ENCODE results near the gene PCNX2.
"Not testable (repeated sequence)": the region's sequence is repeated elsewhere in the genome, so short reads cannot be mapped to it uniquely, and the experiment has no call there.

PCNX2 gene

GRCh38 chr1:233229288-233229687, 66.2 kb downstream of the PCNX2 start:
- no peak for DNase-seq (ENCODE audit: low read depth in 3 of 3)

GRCh38 chr1:233227930-233228465, 67.5 kb downstream of the PCNX2 start:
- DNase-seq (ENCODE audit: low read depth in 3 of 3) = no peak

DNA sequence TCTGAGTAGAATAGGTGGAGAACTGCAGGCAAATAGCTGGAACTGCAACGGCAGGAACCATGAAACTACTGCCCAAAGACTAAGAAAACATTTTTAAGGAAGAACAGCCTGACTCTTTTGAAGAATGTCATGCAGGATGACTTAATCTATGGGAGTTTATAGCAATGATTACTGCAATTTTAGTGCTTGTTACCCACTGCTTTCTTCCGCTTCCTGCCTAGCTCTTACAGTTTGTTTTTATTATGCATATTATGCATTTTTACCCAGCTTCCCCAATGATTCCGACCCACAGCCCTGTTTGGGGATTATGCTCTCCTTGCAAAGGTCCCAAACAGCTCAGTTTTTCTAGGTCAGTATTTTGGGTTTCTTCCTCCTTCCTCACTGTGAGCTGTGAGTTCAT, 71.2 kb downstream of the PCNX2 start:
- no peak for DNase-seq (ENCODE audit: low read depth in 3 of 3)

DNA sequence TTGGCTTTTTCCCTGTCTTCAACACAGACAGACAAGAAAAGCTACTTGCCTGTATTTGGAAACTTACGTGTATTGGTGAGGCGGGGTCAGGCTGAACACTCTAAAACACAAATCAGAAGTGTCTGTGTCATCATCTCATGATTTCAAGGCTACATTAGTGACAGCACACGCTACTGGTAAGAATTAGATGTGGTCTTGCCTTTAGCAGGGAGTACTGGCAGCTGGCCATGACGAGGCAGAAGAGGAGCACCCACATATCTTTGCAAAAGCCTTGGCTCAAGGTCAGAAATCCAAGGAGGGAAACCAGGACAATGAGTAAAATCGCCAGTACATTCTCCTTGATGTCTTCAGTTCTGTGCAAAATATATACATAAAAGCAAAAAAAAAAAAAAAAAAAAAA, 77.7 kb downstream of the PCNX2 start:
- DNase-seq (ENCODE audit: low read depth in 3 of 3) = no peak

GRCh38 chr1:233216009-233216408, 79.5 kb downstream of the PCNX2 start:
- no peak for DNase-seq (ENCODE audit: low read depth in 3 of 3)

- DNase-seq (ENCODE audit: low read depth in 3 of 3) = no peak
Observed at GRCh38 chr1:233215135-233215760, 80.3 kb downstream of the PCNX2 start.

GRCh38 chr1:233211595-233211994, 83.9 kb downstream of the PCNX2 start:
- no peak for DNase-seq (ENCODE audit: low read depth in 3 of 3)

- DNase-seq (ENCODE audit: low read depth in 3 of 3) = no peak
Observed at GRCh38 chr1:233211106-233211505, 84.4 kb downstream of the PCNX2 start.

- DNase-seq (ENCODE audit: low read depth in 3 of 3) = no peak
Observed at GRCh38 chr1:233209481-233209880, 86.0 kb downstream of the PCNX2 start.

DNA sequence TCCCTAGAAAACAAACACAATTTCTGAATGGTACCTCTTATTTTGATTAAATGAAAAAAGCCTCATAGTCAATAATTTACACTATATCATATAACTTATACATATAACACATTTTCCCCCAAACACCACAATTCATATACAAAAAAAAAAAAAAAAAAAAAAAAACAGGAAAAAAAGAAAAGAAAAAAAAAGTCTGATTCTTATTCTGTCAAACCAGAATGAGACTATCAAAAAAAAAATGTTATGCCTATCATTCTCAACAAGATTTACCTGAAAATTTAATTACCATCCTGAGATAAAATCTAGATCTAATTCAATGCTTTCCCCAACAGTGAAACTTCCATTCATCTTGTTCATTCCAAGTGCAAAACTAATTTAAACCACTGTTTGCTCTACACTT, 86.8 kb downstream of the PCNX2 start:
- DNase-seq (ENCODE audit: low read depth in 3 of 3) = no peak

DNA sequence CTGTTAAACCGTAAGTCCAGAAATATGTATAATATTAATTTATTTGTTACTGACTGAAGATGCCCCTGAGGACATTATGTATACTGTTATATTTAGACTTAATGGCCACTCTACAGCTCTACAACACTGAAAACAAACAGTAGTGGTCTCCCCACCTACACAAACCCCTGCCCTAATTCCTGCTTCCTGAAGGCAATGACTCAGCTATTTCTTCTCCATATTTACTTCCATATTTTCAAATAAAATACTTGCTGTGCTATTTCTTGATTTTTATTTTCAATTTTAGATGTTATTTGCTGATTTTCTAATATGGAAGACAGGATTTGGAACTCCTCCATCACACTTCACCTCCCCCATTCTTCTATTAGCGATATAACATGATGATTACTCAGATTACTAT, 97.6 kb downstream of the PCNX2 start:
- DNase-seq (ENCODE audit: low read depth in 3 of 3) = no peak

DNA sequence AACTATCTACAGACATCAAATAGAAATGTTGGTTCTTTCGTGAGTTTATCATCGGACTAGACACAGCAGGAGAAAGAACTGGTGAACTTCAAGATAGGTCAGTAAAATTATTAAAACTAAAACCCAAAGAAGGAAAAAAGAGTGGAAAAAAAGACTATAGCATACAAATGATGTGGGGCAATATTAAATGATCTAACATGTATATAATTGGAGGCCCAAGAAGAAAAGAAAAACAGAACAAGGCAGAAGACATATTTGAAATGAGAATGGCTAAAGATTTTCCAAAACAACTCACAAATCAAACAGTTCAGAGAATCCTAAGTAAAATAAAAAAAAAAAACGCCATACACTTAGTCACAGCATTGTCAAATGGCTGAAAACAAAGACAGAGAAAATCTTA, 101.8 kb downstream of the PCNX2 start:
- DNase-seq (ENCODE audit: low read depth in 3 of 3) = no peak

DNA sequence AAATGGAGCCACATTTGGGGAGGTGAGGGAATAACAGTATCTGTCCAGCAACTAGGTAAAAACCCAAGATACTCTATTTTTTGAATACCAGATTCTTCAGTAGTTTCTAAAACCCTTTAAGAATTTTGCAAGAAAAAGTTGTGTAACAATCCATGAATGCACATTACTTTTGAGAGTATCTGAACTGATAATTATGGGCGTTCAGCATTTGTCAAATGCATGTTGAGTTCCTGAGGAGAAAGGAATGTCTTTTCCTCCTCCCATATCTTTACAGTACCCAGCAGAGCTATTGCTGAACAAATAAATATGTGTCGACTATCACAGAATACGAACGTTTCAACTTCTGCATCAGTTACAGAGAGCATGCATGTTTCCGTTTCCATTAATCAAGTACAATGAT, 104.5 kb downstream of the PCNX2 start:
- DNase-seq (ENCODE audit: low read depth in 3 of 3) = no peak

- DNase-seq (ENCODE audit: low read depth in 3 of 3) = no peak
Observed at GRCh38 chr1:233189526-233189925, 106.0 kb downstream of the PCNX2 start.

DNA sequence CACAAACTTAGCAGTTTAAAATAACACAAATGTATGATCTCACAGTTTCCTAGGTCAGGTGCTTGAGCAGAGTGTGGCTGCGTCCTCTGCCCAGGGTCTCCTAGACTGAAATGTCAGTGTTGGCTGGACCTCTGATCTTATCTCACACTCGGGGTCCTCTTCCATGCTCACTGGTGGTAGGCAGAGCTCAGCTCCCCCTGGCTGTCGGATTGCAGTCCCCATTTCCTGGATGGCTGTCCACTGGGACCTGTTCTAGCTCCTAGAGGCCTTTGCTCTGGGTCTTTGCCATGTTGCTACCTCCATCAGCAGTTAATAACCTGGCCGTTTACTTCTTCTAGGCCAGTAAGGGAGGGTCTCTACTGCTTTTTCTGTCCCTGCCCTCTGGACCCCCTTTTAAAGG, 107.5 kb downstream of the PCNX2 start:
- DNase-seq (ENCODE audit: low read depth in 3 of 3) = no peak

DNA sequence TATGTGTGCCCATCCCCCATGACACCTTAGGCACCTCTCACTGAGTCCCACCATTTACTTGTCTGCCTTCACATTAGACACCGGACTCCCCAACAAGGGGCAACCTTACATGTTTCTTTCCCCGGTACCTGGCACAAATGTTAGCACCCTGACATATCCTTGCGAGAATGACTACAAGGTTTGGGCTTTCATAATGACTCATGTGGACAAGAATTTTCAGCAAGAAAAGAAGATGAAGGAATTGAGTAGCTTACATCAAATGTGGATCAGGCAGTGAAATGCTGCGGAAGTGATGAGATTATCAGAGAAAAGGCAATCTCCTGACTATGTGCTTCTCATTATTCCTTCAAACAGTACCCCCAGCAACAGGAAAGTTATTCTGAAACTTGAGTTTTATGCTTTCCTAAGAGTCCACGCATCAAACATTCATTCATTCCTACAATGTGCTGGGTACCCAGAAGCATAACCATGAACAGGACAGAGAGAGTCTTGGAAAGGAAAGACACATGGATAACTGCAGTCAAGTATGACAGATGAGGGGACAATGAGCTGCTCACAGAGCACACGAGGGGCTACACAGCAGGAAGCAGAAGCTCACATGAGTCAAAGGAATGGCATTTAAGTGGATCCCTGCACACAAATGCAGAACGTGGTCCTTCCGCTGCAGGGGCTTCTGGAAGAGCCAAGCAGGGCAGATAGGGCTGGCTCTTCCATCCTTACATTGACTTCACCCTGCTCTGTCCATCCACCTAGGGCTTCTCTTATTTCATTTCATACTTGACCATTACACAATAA, 112.1 kb downstream of the PCNX2 start:
- DNase-seq (ENCODE audit: low read depth in 3 of 3) = no peak

DNA sequence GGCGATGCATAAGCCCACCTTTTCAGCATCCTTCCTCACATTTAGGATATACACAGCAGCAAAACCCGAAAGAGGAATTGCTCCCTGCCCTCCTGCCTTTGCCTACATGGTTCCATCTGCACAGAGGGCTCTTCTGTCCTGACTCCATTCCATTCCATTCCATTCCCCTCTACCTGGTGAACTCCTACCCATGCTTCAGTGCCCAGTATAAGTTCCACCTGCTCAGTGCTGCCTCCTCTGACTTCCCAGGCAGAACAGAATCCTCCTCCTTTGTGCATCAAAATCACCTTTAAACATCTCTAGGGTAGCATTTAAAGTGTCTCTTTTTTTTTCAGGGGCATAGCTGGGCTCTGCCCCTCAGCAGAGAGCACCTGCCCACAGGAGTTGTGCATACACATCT, 112.9 kb downstream of the PCNX2 start:
- no peak for DNase-seq (ENCODE audit: low read depth in 3 of 3)

DNA sequence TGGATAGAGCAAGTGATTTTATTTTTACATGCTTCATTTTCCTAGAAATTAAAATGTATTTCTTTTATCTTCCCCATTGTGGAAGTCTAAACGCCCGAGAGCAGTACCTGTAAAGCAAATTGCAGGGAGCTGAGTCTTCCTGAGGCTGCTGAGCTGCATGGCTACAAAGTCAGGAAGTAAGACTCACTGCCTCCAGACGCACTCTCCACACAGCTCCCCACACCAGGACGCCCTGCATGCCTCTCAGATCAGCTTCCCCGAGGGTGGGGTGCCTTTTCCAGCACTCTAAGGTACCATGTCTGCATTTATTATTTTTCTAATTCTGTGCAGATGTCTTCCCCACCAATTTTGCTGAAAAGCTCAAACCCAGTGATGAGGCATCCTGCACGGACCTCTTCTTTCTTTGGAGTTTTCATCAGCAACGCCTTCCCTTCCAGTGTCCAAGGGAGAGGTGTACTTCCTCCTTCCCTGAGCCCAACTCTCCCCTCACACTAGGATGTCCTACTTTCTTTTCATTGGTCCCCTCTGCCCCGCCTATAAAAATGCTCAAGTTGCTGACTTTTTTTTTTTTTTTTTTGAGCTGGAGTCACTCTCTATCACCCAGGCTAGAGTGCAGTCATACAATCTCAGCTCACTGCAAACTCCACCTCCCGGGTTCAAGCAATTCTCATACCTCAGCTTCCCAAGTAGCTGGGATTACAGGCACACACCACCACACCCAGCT, 114.7 kb downstream of the PCNX2 start:
- DNase-seq (ENCODE audit: low read depth in 3 of 3) = no peak

- DNase-seq (ENCODE audit: low read depth in 3 of 3) = not testable (repeated sequence)
Observed at GRCh38 chr1:233179638-233180037, 115.9 kb downstream of the PCNX2 start.

DNA sequence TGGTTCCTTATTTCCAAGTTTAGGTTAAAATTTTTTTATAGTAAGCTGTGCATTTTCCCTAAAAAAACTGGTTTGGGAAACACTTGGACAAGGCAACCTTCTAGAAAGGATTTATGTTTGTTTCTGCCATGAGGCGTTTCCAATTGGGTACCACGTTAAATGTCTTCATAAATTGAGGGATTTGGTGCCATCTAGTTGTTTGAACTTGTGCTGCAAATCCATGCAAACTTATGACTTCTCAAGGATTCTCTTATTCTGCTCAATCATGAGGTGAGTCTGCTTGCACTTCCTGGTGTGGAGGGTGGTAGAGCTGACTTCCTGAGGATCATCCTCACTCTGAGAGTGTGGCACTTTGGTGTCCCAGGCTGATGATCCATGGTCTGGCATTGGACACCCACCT, 123.3 kb downstream of the PCNX2 start:
- no peak for DNase-seq (ENCODE audit: low read depth in 3 of 3)

DNA sequence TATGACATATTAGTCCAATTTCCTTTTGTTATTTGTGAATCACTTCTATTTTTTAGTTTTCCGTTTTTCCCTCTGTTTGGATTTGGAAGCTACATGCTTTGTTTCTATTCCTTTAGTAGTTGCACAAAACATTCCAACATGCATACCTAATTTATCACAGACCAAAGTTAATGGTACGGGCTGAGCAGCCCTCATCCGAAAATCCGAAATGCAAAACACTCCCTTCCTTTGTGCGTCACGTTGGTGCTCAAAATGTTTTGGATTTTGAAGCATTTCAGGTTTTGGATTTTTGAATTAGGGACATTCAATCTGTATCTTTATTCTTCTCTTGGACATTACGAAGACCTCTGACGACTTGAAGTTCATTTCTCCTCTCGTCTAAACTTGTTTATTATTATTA, 124.8 kb downstream of the PCNX2 start:
- no peak for DNase-seq (ENCODE audit: low read depth in 3 of 3)

- DNase-seq (ENCODE audit: low read depth in 3 of 3) = no peak
Observed at GRCh38 chr1:233168384-233168783, 127.1 kb downstream of the PCNX2 start.

DNA sequence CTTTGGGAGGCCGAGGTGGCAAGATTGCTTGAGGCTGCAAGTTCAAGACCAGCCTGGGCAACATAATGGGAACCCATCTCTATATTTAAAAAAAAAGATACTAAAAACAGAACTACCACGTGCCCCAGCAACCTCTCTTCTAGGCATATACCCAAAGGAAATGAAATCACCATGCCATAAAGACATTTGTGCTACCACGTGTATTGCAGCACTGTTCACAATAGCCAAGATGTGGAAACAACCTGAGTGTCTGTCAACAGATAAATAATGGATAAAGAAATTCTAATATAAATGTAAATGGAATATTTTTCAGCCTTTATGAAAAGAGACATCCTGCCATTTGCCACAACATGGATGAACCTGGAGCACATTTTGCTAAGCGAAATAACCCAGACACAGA, 128.6 kb downstream of the PCNX2 start:
- DNase-seq (ENCODE audit: low read depth in 3 of 3) = no peak

Data from stimulated activated CD4-positive, alpha-beta T cell treated with anti-CD3 and anti-CD28 coated beads, TNF-alpha, amount 100 ng/mL, for 24 hours (primary cell).